B cell (primary cell): ENCODE data around the gene MTX1. TPM values are rescaled to one million over a fixed set of nuclear protein-coding genes. Genes with fewer than 3 reads are reported as not detected.

Source experiments
- ATAC-seq: fragments of 200-7000 bp; cut with Tn5 transposase; one replicate; pipeline ENCODE4 v1.10.0; 2021; ENCODE audit warnings: low read depth, mild to moderate bottlenecking, moderate number of reproducible peaks, moderate library complexity
- CTCF ChIA-PET: fragments of 350-600 bp; sonication (Branson Sonifier 250); formaldehyde crosslinking; loops from one replicate; lab custom pipeline; 2021; ENCODE audit warnings: antibody characterized with exemption, inconsistent platforms; lab: Charles Lee
- POLR2A ChIA-PET: fragments of 350-600 bp; sonication (Branson Sonifier 250); formaldehyde crosslinking; loops from one replicate; lab custom pipeline; 2021; ENCODE audit warnings: antibody characterized with exemption; lab: Charles Lee
- DNase-seq: peaks from one replicate; pipeline ENCODE4 v3.0.0; 2013
- H2AFZ ChIP-seq: 2 replicates; pipeline ENCODE4 v1.6.1; 2012; ENCODE audit warnings: mild to moderate bottlenecking, low read depth, low read length; ENCODE audit not compliant: insufficient read depth, poor library complexity, severe bottlenecking
- H3K27ac ChIP-seq, 2 donors: 1 replicate in 1 of 2; 2 replicates in 1 of 2; pipeline ENCODE4 v1.5.1; 2012 to 2013; ENCODE audit warnings: low read length in 2 of 2, mild to moderate bottlenecking in 2 of 2, moderate library complexity in 1 of 2
- H3K27me3 ChIP-seq, 4 experiments: fragments of 200-600 bp in 1 of 4; sonication (generic) in 1 of 4; replicated peaks in 1 of 4; 1 replicate in 2 of 4; 2 replicates in 2 of 4; pipeline versions ENCODE4 v1.6.1 to v1.7.0; 2013 to 2016; ENCODE audit warnings: low read length in 3 of 4, mild to moderate bottlenecking in 2 of 4, mixed read lengths in 1 of 4, moderate library complexity in 1 of 4; ENCODE audit not compliant: insufficient read depth in 4 of 4, control insufficient read depth in 3 of 4; ENCODE audit errors: control extremely low read depth in 1 of 4
- H3K36me3 ChIP-seq, 2 experiments: replicated peaks in 1 of 2; 1 replicate in 1 of 2; 2 replicates in 1 of 2; pipeline versions ENCODE4 v1.6.1 to v1.7.1; 2013; ENCODE audit warnings: low read length in 1 of 2; ENCODE audit not compliant: insufficient read depth in 2 of 2, control insufficient read depth in 1 of 2; ENCODE audit errors: control extremely low read depth in 1 of 2, extremely low read depth in 1 of 2
- H3K4me1 ChIP-seq, 2 donors: fragments of 200-600 bp in 1 of 2; sonication (generic) in 1 of 2; 1 replicate in 1 of 2; 2 replicates in 1 of 2; pipeline versions ENCODE4 v1.5.1 to v1.6.1; 2013 to 2017; ENCODE audit warnings: low read length in 2 of 2; ENCODE audit not compliant: control insufficient read depth in 2 of 2, insufficient read depth in 2 of 2
- H3K4me2 ChIP-seq: replicated peaks from 2 replicates; pipeline ENCODE3; 2012; ENCODE audit warnings: mild to moderate bottlenecking, low read depth, low read length; ENCODE audit not compliant: poor library complexity, severe bottlenecking
- H3K4me3 ChIP-seq, 5 experiments: fragments of 200-600 bp in 1 of 5; sonication (generic) in 1 of 5; 1 replicate in 3 of 5; 2 replicates in 2 of 5; pipeline versions ENCODE4 v1.5.1 to v1.7.0; 2011 to 2016; ENCODE audit warnings: low read length in 4 of 5, mild to moderate bottlenecking in 4 of 5, low read depth in 2 of 5, control low read depth in 1 of 5, moderate library complexity in 1 of 5; ENCODE audit not compliant: insufficient read depth in 1 of 5; ENCODE audit errors: control extremely low read depth in 1 of 5, extremely low read depth in 1 of 5
- H3K79me2 ChIP-seq: fragments of 200-600 bp; sonication (generic); one replicate; pipeline ENCODE4 v1.6.0; 2016; ENCODE audit warnings: low read length; ENCODE audit not compliant: control insufficient read depth, insufficient read depth
- H3K9ac ChIP-seq: fragments of 200-600 bp; sonication (generic); 2 replicates; pipeline ENCODE4 v1.6.1; 2017; ENCODE audit warnings: mild to moderate bottlenecking, low read length, moderate library complexity
- H3K9me3 ChIP-seq, 3 donors: one replicate each; pipeline versions ENCODE4 v1.6.1 to v1.7.1; 2013; ENCODE audit warnings: low read length in 2 of 3; ENCODE audit not compliant: control insufficient read depth in 2 of 3, insufficient read depth in 1 of 3; ENCODE audit errors: control extremely low read depth in 1 of 3
- H4K20me1 ChIP-seq: 2 replicates; pipeline ENCODE4 v1.6.0; 2012; ENCODE audit warnings: mild to moderate bottlenecking, low read length; ENCODE audit not compliant: insufficient read depth, control insufficient read depth, poor library complexity, severe bottlenecking
- H3K27ac Mint-ChIP-seq: one replicate; pipeline ENCODE4 v1.8.0; 2021; ENCODE audit warnings: mixed read lengths
- H3K27me3 Mint-ChIP-seq: one replicate; pipeline ENCODE4 v1.8.0; 2021; ENCODE audit warnings: mixed read lengths
- H3K4me1 Mint-ChIP-seq: one replicate; pipeline ENCODE4 v1.8.0; 2021; ENCODE audit warnings: mixed read lengths
- H3K4me3 Mint-ChIP-seq: one replicate; pipeline ENCODE4 v1.8.0; 2021; ENCODE audit warnings: mixed read lengths
- H3K9me3 Mint-ChIP-seq: one replicate; pipeline ENCODE4 v1.8.0; 2022; ENCODE audit warnings: mixed read lengths; ENCODE audit not compliant: insufficient read depth
- EZH2 ChIP-seq: IDR thresholded peaks from 2 replicates; pipeline ENCODE4 v1.6.1; 2012; ENCODE audit warnings: borderline replicate concordance, low read depth, mild to moderate bottlenecking, moderate library complexity, low read length; ENCODE audit not compliant: insufficient read depth, poor library complexity, severe bottlenecking
- WGBS: methylation state at CpG from one replicate; pipeline ENCODE4 v1.1.5; 2013; ENCODE audit warnings: missing lambda C conversion rate; ENCODE audit not compliant: insufficient coverage; 5-methylcytosine and 5-hydroxymethylcytosine counted together
- intact Hi-C: fragments of 100-400 bp; cut with micrococcal nuclease; formaldehyde crosslinking; loops from one replicate; pipeline ENCODE4 v1.10.0; 2022
- polyA plus RNA-seq: library from polyadenylated mRNA; depleted of rRNA; stranded (reverse); fragments of >200 nt; gene quantifications from 2 replicates; pipeline ENCODE4 v1.2.3, GENCODE V29; 2012
- total RNA-seq, 2 donors: library from RNA; stranded (reverse); fragments of 120-200 nt in 1 of 2; gene quantifications; 1 replicate in 1 of 2; 2 replicates in 1 of 2; pipeline versions ENCODE4 v1.2.3 to v1.2.4, GENCODE V29; 2013 to 2022
- TF ChIP-seq, protein P1 (sequence below): fragments of 200-600 bp; IDR thresholded peaks from one replicate; pipeline ENCODE4 v1.8.0; 2022; ENCODE audit warnings: antibody characterized with exemption, mild to moderate bottlenecking

MTX1 gene
- total and polyA plus RNA-seq, 2 donors (not counting 1 experiment from before 2014, with no cell fraction given), result 19.0 to 40.4 TPM

GRCh38 chr1:155236451-155236850 is 28.0 kb downstream of the MTX1 start:
- no peak overlapping the region for H2AFZ ChIP-seq
- H3K4me1 Mint-ChIP-seq, result peaks cover 14% of the 10 kb centered on the region
- CTCF ChIA-PET, result interaction anchor here (1.0 to 1.8 kb wide), 2 partner anchors 15 to 58 kb away, joined by 3 to 5 read pairs; no protein-coding TSS in a partner anchor
- POLR2A ChIA-PET, result no interaction called here
- H3K27me3 Mint-ChIP-seq, result no peaks in the 10 kb centered on the region
- no peak overlapping the region for H3K27ac Mint-ChIP-seq
- no peak for TF ChIP-seq EZH2
- TF ChIP-seq, protein P1, sequence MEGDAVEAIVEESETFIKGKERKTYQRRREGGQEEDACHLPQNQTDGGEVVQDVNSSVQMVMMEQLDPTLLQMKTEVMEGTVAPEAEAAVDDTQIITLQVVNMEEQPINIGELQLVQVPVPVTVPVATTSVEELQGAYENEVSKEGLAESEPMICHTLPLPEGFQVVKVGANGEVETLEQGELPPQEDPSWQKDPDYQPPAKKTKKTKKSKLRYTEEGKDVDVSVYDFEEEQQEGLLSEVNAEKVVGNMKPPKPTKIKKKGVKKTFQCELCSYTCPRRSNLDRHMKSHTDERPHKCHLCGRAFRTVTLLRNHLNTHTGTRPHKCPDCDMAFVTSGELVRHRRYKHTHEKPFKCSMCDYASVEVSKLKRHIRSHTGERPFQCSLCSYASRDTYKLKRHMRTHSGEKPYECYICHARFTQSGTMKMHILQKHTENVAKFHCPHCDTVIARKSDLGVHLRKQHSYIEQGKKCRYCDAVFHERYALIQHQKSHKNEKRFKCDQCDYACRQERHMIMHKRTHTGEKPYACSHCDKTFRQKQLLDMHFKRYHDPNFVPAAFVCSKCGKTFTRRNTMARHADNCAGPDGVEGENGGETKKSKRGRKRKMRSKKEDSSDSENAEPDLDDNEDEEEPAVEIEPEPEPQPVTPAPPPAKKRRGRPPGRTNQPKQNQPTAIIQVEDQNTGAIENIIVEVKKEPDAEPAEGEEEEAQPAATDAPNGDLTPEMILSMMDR, result no peak
- no peaks in the 10 kb centered on the region for H3K9me3 Mint-ChIP-seq
- peaks cover 10 to 15% of the 10 kb centered on the region in 2 donors for H3K4me1 ChIP-seq
- ATAC-seq, result no peak
- no peaks in the 10 kb centered on the region for H4K20me1 ChIP-seq
- 100% methylated on average over 4 of the region's 5 CpGs for whole genome bisulfite sequencing
- DNase-seq, result no peak
- no peaks in the 10 kb centered on the region for H3K9me3 ChIP-seq
- intact Hi-C loops, result no loop called here
- H3K79me2 ChIP-seq, result peaks cover 3% of the 10 kb centered on the region
- peaks cover 0 to 20% of the 10 kb centered on the region in 2 experiments for H3K36me3 ChIP-seq
- H3K27ac ChIP-seq, result no peak overlapping the region
- no peak overlapping the region for H3K4me3 ChIP-seq
- no peak overlapping the region for H3K9ac ChIP-seq
- H3K27me3 ChIP-seq, result no peaks in the 10 kb centered on the region
- H3K4me3 Mint-ChIP-seq, result no peak overlapping the region
- H3K4me2 ChIP-seq, result no peak overlapping the region

DNA sequence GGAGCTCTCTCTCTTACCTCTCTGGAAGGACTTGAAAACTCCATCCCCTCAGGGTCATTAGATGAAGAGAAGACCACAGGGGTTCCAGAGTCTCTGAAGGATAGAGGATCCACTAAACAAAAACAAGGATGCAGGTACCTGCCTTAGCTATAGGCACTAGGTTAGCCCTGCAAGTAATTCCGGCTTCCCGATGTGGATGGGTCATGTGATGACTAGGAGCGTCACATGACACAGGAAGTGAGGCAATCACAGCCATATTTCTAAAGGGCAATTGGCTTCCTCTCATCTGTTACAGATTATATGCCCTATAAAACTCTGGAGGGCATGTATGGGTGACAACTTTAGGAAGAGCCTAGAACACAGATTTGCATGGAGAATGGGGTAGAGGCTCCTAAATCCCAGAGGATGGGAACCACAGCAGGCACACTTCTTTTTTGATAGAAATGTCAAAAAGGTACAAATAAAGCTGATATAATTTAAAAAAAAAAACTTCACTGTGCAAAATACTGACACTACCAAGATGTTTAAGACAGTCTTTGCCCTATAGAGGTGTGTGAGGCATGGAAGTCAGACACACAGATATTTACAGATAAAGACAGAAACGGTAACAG is 32.7 kb downstream of the MTX1 start:
- Histone ChIP-seq H3K36me3 (peaks cover 0 to 17% of the 10 kb centered on the region in 2 experiments), H3K4me1 (peaks cover 27 to 36% of the 10 kb centered on the region in 2 donors), H3K4me3 (peak overlapping the region; percentile 36 to 65 (median 51)), H3K79me2 (peaks cover 9% of the 10 kb centered on the region), H3K27me3 (no peaks in the 10 kb centered on the region), H4K20me1 (no peaks in the 10 kb centered on the region), H2AFZ (peak overlapping the region; percentile 66), H3K27ac (peak overlapping the region in 1 of 2 donors; percentile 28), H3K4me2 (peak overlapping the region; percentile 78), H3K9me3 (peaks cover 0 to 4% (median 2%) of the 10 kb centered on the region in 3 donors), H3K9ac (peak overlapping the region; percentile 58)
- H3K27ac Mint-ChIP-seq, result peak overlapping the region; percentile 61
- H3K9me3 Mint-ChIP-seq, result no peaks in the 10 kb centered on the region
- POLR2A ChIA-PET, result interaction anchor here (0.6 to 0.7 kb wide), 3 partner anchors 9 to 17 kb away, joined by 3 to 7 read pairs (median 4); no protein-coding TSS in a partner anchor
- 28% methylated on average over 3 of the region's 4 CpGs for WGBS
- CTCF ChIA-PET, result interaction anchor here (1.0 to 2.1 kb wide), 6 partner anchors 10 to 150 kb away, joined by 3 to 18 read pairs (median 4); partner anchors contain the start of gene SCAMP3
- H3K4me1 Mint-ChIP-seq, result peaks cover 33% of the 10 kb centered on the region
- H3K4me3 Mint-ChIP-seq, result peak overlapping the region; percentile 88
- TF ChIP-seq EZH2, result no peak
- TF ChIP-seq, protein P1, result no peak
- ATAC-seq, result no peak
- DNase-seq, result peak; percentile 82
- peaks cover 4% of the 10 kb centered on the region for H3K27me3 Mint-ChIP-seq
- intact Hi-C loops, result loop anchor here (1.0 to 5.0 kb wide), 3 partner anchors 14 to 69 kb away; partner anchors contain the start of genes HCN3, KRTCAP2 and TRIM46
